Neural cell (in vitro differentiated cells): Measurements from ENCODE around the gene KIF3B. TPM values are rescaled to one million over a fixed set of nuclear protein-coding genes. Genes with fewer than 3 reads are reported as not detected.

Source experiments
- H2AFZ ChIP-seq: fragments of 200-600, 300-800 bp; sonication (generic), shearing (Covaris generic); 2 replicates; pipeline ENCODE4 v1.6.0; 2014; ENCODE audit warnings: low read depth, mild to moderate bottlenecking, antibody characterized with exemption, low read length, moderate library complexity
- H3F3A ChIP-seq: fragments of 200-600 bp; shearing (Covaris generic); 2 replicates; pipeline ENCODE4 v1.6.1; 2016; ENCODE audit warnings: mild to moderate bottlenecking, moderate library complexity, mixed read lengths, antibody characterized with exemption, low read length; ENCODE audit not compliant: insufficient read depth, poor library complexity, severe bottlenecking
- H3K27ac ChIP-seq: fragments of 200-600, 300-800 bp; sonication (generic), shearing (Covaris generic); 2 replicates; pipeline ENCODE4 v1.5.1; 2014; ENCODE audit warnings: mild to moderate bottlenecking, low read length, moderate library complexity
- H3K27me3 ChIP-seq: fragments of 300-800, 200-600 bp; sonication (generic), shearing (Covaris generic); 2 replicates; pipeline ENCODE4 v1.6.0; 2014; ENCODE audit warnings: mild to moderate bottlenecking, low read depth, low read length, moderate library complexity; ENCODE audit not compliant: insufficient read depth
- H3K36me3 ChIP-seq: fragments of 300-800, 200-600 bp; sonication (generic), shearing (Covaris generic); 2 replicates; pipeline ENCODE4 v1.5.1; 2014; ENCODE audit warnings: mild to moderate bottlenecking, antibody characterized with exemption, low read length, moderate library complexity; ENCODE audit not compliant: insufficient read depth
- H3K4me2 ChIP-seq: fragments of 300-800, 200-600 bp; sonication (generic), shearing (Covaris generic); 2 replicates; pipeline ENCODE4 v1.6.0; 2014; ENCODE audit warnings: mild to moderate bottlenecking, low read length
- H3K4me3 ChIP-seq: fragments of 300-800, 200-600 bp; sonication (generic), shearing (Covaris generic); 2 replicates; pipeline ENCODE4 v1.5.1; 2014; ENCODE audit warnings: mild to moderate bottlenecking, low read length, moderate library complexity
- H3K79me2 ChIP-seq: fragments of 200-600 bp; shearing (Covaris generic); replicated peaks from 2 replicates; pipeline ENCODE4 v1.6.0; 2014; ENCODE audit warnings: mild to moderate bottlenecking, low read length, moderate library complexity; ENCODE audit not compliant: insufficient read depth
- H3K9ac ChIP-seq: fragments of 300-800, 200-600 bp; sonication (generic), shearing (Covaris generic); 2 replicates; pipeline ENCODE4 v1.6.1; 2016; ENCODE audit warnings: mild to moderate bottlenecking, low read length, mixed read lengths
- H3K9me2 ChIP-seq: fragments of 200-600 bp; shearing (Covaris generic); 2 replicates; pipeline ENCODE4 v1.6.1; 2016; ENCODE audit warnings: mild to moderate bottlenecking, low read length, mixed read lengths; ENCODE audit not compliant: insufficient read depth
- H3K9me3 ChIP-seq: fragments of 200-600, 300-800 bp; sonication (generic), shearing (Covaris generic); 2 replicates; pipeline ENCODE4 v1.6.1; 2016; ENCODE audit warnings: mild to moderate bottlenecking, mixed run types, low read length, moderate library complexity, mixed read lengths
- H4K20me1 ChIP-seq: fragments of 200-600 bp; shearing (Covaris generic); 2 replicates; pipeline ENCODE4 v1.6.1; 2016; ENCODE audit warnings: mild to moderate bottlenecking, mixed run types; ENCODE audit not compliant: insufficient read depth
- EP300 ChIP-seq: fragments of 450-650 bp; conservative IDR thresholded peaks from 2 replicates; pipeline ENCODE4 v1.6.1; 2014; ENCODE audit warnings: antibody characterized with exemption, mild to moderate bottlenecking, moderate library complexity; ENCODE audit not compliant: poor library complexity, severe bottlenecking
- EZH2 ChIP-seq: fragments of 200-600, 300-800 bp; shearing (Covaris generic), sonication (generic); IDR thresholded peaks from 2 replicates; pipeline ENCODE4 v1.6.1; 2014; ENCODE audit warnings: antibody characterized with exemption, low read length, borderline replicate concordance, mild to moderate bottlenecking; ENCODE audit not compliant: insufficient read depth, poor library complexity, severe bottlenecking
- MXI1 ChIP-seq: fragments of 450-650 bp; conservative IDR thresholded peaks from 2 replicates; pipeline ENCODE4 v1.6.1; 2014; ENCODE audit warnings: antibody characterized with exemption, mild to moderate bottlenecking; ENCODE audit not compliant: poor library complexity, severe bottlenecking
- POLR2AphosphoS5 ChIP-seq: IDR thresholded peaks from 2 replicates; pipeline ENCODE4 v1.6.1; 2012
- RAD21 ChIP-seq: fragments of 450-650 bp; conservative IDR thresholded peaks from 2 replicates; pipeline ENCODE4 v1.6.1; 2014; ENCODE audit warnings: antibody characterized with exemption, mild to moderate bottlenecking, moderate library complexity
- SMC3 ChIP-seq: fragments of 450-650 bp; conservative IDR thresholded peaks from 2 replicates; pipeline ENCODE4 v1.6.1; 2014; ENCODE audit warnings: antibody characterized with exemption, mild to moderate bottlenecking, moderate library complexity; ENCODE audit not compliant: poor library complexity
- TAF1 ChIP-seq: IDR thresholded peaks from 2 replicates; pipeline ENCODE4 v1.6.1; 2012; ENCODE audit warnings: low read depth
- polyA plus RNA-seq: library from polyadenylated mRNA; depleted of rRNA; stranded (reverse); fragments of >200 nt; gene quantifications from 2 replicates; pipeline ENCODE4 v1.2.3, GENCODE V29; 2014
- TF ChIP-seq, protein P1 (sequence below): IDR thresholded peaks from 2 replicates; pipeline ENCODE4 v1.6.1; 2012; ENCODE audit warnings: borderline replicate concordance
- TF ChIP-seq, protein P2 (sequence below): fragments of 450-650 bp; IDR thresholded peaks from 2 replicates; pipeline ENCODE4 v1.5.1; 2014; ENCODE audit warnings: antibody characterized with exemption, mild to moderate bottlenecking, moderate library complexity; ENCODE audit not compliant: poor library complexity, severe bottlenecking

Gene KIF3B
- polyA plus RNA-seq, 1 donor from 2014 or later: 49.4 TPM

DNA sequence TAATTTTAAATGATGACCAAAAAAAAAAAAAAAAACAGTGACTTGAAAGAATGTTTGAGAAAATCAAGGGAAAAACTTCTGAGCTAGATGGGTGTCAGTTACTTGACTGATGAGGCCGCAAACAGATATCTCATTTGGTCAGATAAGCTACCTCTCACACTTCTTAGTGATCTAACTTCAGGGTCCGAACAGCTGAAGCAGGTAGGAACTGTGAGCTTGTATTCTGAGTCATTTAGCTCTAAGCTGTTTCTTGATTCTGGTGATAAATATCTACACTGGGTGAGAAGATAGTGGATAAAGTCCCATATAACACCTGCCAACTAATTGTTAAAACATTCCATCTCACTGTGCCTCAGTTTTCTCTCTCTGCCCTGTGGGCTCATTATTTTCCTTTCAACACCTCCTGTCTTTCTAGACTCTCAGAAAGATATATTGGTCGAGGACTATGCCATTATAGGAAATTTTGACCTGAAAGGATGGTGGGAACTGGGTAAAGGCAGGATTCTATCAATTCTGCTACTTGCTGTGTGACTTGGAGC, 7.7 kb downstream of the KIF3B start:
- peaks cover 9% of the 10 kb centered on the region for H3K79me2 ChIP-seq

DNA sequence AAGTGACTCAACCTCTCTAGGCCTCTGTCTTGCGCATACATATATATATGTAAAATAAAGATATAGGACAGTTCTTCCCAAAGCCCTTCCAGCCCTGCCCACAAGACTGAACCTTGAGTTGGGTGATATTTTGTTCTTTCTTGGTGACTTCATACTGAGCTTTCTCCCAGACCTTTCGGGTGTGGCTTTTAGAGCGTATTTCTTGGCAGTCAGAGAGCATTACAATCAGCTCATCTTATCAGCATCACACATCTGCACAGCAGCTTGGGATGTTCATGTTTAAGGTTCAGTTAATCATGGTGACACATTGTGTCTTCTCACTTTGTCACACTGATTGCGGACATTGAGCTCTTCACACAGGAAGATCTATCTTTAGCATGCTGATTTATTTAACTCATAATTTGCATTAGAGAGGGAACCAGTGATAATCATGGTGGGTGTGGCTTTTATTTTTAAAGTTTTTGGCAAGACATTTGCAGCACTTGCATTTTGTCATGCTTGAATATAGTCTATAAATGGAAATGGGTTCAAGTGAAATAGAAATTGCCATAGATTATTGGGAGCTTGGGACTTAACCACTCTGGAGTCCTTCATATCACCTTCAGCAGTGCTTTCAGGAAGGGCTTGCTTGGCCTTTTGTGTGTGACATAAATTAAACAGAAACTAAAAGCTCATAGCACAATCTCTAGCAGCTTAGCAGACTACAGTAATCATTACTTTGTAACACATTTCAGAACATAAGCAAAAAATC, 8.3 kb downstream of the KIF3B start:
- Histone ChIP-seq H3K27me3 (no peaks in the 10 kb centered on the region), H3K27ac (no peak overlapping the region), H3K9me2 (no peaks in the 10 kb centered on the region), H3K36me3 (no peaks in the 10 kb centered on the region), H2AFZ (no peak overlapping the region), H3F3A (no peaks in the 10 kb centered on the region), H3K9me3 (no peaks in the 10 kb centered on the region), H3K9ac (no peak overlapping the region), H3K4me3 (no peak overlapping the region), H4K20me1 (no peaks in the 10 kb centered on the region), H3K79me2 (peaks cover 6% of the 10 kb centered on the region), H3K4me2 (no peak overlapping the region)
- TF ChIP-seq POLR2AphosphoS5 (no peak), EZH2 (no peak), RAD21 (no peak), EP300 (no peak), TAF1 (no peak), MXI1 (no peak), SMC3 (no peak)
- TF ChIP-seq, protein P1, sequence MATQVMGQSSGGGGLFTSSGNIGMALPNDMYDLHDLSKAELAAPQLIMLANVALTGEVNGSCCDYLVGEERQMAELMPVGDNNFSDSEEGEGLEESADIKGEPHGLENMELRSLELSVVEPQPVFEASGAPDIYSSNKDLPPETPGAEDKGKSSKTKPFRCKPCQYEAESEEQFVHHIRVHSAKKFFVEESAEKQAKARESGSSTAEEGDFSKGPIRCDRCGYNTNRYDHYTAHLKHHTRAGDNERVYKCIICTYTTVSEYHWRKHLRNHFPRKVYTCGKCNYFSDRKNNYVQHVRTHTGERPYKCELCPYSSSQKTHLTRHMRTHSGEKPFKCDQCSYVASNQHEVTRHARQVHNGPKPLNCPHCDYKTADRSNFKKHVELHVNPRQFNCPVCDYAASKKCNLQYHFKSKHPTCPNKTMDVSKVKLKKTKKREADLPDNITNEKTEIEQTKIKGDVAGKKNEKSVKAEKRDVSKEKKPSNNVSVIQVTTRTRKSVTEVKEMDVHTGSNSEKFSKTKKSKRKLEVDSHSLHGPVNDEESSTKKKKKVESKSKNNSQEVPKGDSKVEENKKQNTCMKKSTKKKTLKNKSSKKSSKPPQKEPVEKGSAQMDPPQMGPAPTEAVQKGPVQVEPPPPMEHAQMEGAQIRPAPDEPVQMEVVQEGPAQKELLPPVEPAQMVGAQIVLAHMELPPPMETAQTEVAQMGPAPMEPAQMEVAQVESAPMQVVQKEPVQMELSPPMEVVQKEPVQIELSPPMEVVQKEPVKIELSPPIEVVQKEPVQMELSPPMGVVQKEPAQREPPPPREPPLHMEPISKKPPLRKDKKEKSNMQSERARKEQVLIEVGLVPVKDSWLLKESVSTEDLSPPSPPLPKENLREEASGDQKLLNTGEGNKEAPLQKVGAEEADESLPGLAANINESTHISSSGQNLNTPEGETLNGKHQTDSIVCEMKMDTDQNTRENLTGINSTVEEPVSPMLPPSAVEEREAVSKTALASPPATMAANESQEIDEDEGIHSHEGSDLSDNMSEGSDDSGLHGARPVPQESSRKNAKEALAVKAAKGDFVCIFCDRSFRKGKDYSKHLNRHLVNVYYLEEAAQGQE: no peak
- TF ChIP-seq, protein P2, sequence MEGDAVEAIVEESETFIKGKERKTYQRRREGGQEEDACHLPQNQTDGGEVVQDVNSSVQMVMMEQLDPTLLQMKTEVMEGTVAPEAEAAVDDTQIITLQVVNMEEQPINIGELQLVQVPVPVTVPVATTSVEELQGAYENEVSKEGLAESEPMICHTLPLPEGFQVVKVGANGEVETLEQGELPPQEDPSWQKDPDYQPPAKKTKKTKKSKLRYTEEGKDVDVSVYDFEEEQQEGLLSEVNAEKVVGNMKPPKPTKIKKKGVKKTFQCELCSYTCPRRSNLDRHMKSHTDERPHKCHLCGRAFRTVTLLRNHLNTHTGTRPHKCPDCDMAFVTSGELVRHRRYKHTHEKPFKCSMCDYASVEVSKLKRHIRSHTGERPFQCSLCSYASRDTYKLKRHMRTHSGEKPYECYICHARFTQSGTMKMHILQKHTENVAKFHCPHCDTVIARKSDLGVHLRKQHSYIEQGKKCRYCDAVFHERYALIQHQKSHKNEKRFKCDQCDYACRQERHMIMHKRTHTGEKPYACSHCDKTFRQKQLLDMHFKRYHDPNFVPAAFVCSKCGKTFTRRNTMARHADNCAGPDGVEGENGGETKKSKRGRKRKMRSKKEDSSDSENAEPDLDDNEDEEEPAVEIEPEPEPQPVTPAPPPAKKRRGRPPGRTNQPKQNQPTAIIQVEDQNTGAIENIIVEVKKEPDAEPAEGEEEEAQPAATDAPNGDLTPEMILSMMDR: no peak

More for the DNA sequence above, 7.7 kb downstream of the KIF3B start:
- no peak for TF ChIP-seq SMC3
- TF ChIP-seq, protein P1: no peak
- TF ChIP-seq POLR2AphosphoS5: no peak
- TF ChIP-seq MXI1: no peak
- TF ChIP-seq, protein P2: no peak
- no peak for TF ChIP-seq EP300
- no peak for TF ChIP-seq TAF1
- H3F3A ChIP-seq: no peaks in the 10 kb centered on the region
- H4K20me1 ChIP-seq: no peaks in the 10 kb centered on the region
- no peak overlapping the region for H2AFZ ChIP-seq
- H3K27me3 ChIP-seq: no peaks in the 10 kb centered on the region
- no peak overlapping the region for H3K27ac ChIP-seq
- no peaks in the 10 kb centered on the region for H3K36me3 ChIP-seq
- H3K9me2 ChIP-seq: no peaks in the 10 kb centered on the region
- no peak overlapping the region for H3K4me3 ChIP-seq
- H3K9ac ChIP-seq: no peak overlapping the region
- no peak overlapping the region for H3K4me2 ChIP-seq
- no peaks in the 10 kb centered on the region for H3K9me3 ChIP-seq
